GM12878 (cell line): ENCODE results near the gene PPP2R5C. TPM values are rescaled to one million over a fixed set of nuclear protein-coding genes. Genes with fewer than 3 reads are reported as not detected.

Experiments
- ATAC-seq: fragments of 200-7000 bp; cut with Tn5 transposase; 3 replicates; pipeline ENCODE4 v1.9.1; 2020; ENCODE audit warnings: mild to moderate bottlenecking, moderate library complexity
- BruUV-seq: library from RNA; stranded (reverse); fragments of 400-500 nt; replicated peaks from 2 replicates; lab custom pipeline; 2021; lab: Mats Ljungman, UMichigan
- CTCF ChIA-PET: fragments of 300-600 bp; sonication (Branson Sonifier 250); formaldehyde crosslinking; extraction: SDS; loops from one replicate; lab custom pipeline; 2021; ENCODE audit warnings: inconsistent platforms; lab: Yijun Ruan, JAX
- POLR2A ChIA-PET: fragments of 350-600 bp; formaldehyde crosslinking; extraction: SDS; loops from one replicate; lab custom pipeline; 2021; ENCODE audit warnings: inconsistent platforms; lab: Charles Lee
- RAD21 ChIA-PET: fragments of 300-600 bp; sonication (Branson Sonifier 250); formaldehyde crosslinking; loops from one replicate; lab custom pipeline; 2023; ENCODE audit warnings: antibody characterized with exemption; ENCODE audit not compliant: unreplicated experiment; lab: Charles Lee
- SMC1A ChIA-PET: fragments of 300-600 bp; sonication (Branson Sonifier 250); formaldehyde crosslinking; loops from one replicate; lab custom pipeline; 2023; ENCODE audit not compliant: unreplicated experiment, uncharacterized antibody; lab: Charles Lee
- DNase-seq: peaks from one replicate; pipeline ENCODE4 v3.0.0-alpha.2; 2011; ENCODE audit warnings: low read depth, low spot score
- FAIRE-seq: peaks from 3 replicates; lab custom pipeline; 2011; peaks lifted over from hg19 to GRCh38; lab: Jason Lieb, UNC
- H2AFZ ChIP-seq: 2 replicates; pipeline ENCODE4 v1.6.0; 2011; ENCODE audit warnings: low read depth, low read length, control low read depth; ENCODE audit not compliant: control insufficient read depth
- H3K27ac ChIP-seq: 2 replicates; pipeline ENCODE4 v1.5.1; 2011; ENCODE audit warnings: control low read depth; ENCODE audit not compliant: control insufficient read depth, insufficient read depth
- H3K27me3 ChIP-seq, 2 experiments: replicated peaks in 1 of 2; 2 replicates each; pipeline versions ENCODE4 v1.6.0 to v1.6.1; 2011; ENCODE audit warnings: low read length in 1 of 2; ENCODE audit not compliant: control insufficient read depth in 2 of 2, insufficient read depth in 2 of 2
- H3K36me3 ChIP-seq, 2 experiments: 2 replicates each; pipeline ENCODE4 v1.5.1; 2011; ENCODE audit warnings: low read length in 1 of 2; ENCODE audit not compliant: control insufficient read depth in 2 of 2, insufficient read depth in 2 of 2
- H3K4me1 ChIP-seq: 2 replicates; pipeline ENCODE4 v1.6.1; 2011; ENCODE audit warnings: mild to moderate bottlenecking, low read length, moderate library complexity, mixed read lengths; ENCODE audit not compliant: control insufficient read depth, insufficient read depth
- H3K4me2 ChIP-seq: 2 replicates; pipeline ENCODE4 v1.6.0; 2011; ENCODE audit warnings: control low read depth; ENCODE audit not compliant: control insufficient read depth, insufficient read depth
- H3K4me3 ChIP-seq: fragments of 200-600 bp; sonication (generic); 2 replicates; pipeline ENCODE4 v1.5.1; 2016
- H3K79me2 ChIP-seq: 2 replicates; pipeline ENCODE4 v1.6.0; 2011; ENCODE audit warnings: low read length; ENCODE audit not compliant: control insufficient read depth, insufficient read depth
- H3K9ac ChIP-seq: 2 replicates; pipeline ENCODE4 v1.8.0; 2011; ENCODE audit warnings: low read length, control low read depth, mixed read lengths; ENCODE audit not compliant: control insufficient read depth, insufficient read depth
- H3K9me3 ChIP-seq: replicated peaks from 3 replicates; pipeline ENCODE4 v1.5.1; 2011; ENCODE audit warnings: mild to moderate bottlenecking, low read length; ENCODE audit not compliant: control insufficient read depth, insufficient read depth
- H4K20me1 ChIP-seq: 2 replicates; pipeline ENCODE4 v1.6.0; 2011; ENCODE audit not compliant: control insufficient read depth, insufficient read depth
- CBFB ChIP-seq: IDR thresholded peaks from 2 replicates; pipeline ENCODE4 v1.6.1; 2016; ENCODE audit warnings: antibody characterized with exemption, low read depth
- CHD1 ChIP-seq: IDR thresholded peaks from 2 replicates; pipeline ENCODE4 v1.6.1; 2012; ENCODE audit warnings: low read depth, low read length, improper control_type of control experiment
- E2F8 ChIP-seq: fragments of 450-650 bp; IDR thresholded peaks from 2 replicates; pipeline ENCODE4 v1.6.1; 2018; ENCODE audit warnings: mild to moderate bottlenecking, low read depth, moderate library complexity; ENCODE audit not compliant: partially characterized antibody
- ESRRA ChIP-seq: IDR thresholded peaks from 2 replicates; pipeline ENCODE4 v1.6.1; 2012; ENCODE audit warnings: mild to moderate bottlenecking, low read length, improper control_type of control experiment
- HDAC2 ChIP-seq: fragments of 200-600 bp; sonication (generic); IDR thresholded peaks from 2 replicates; pipeline ENCODE4 v1.6.1; 2017
- MTA2 ChIP-seq: fragments of 450-650 bp; IDR thresholded peaks from 2 replicates; pipeline ENCODE4 v1.6.1; 2016; ENCODE audit warnings: low read depth, mild to moderate bottlenecking, moderate library complexity
- MYB ChIP-seq: fragments of 150-350 bp; IDR thresholded peaks from 2 replicates; pipeline ENCODE4 v1.6.1; 2014; ENCODE audit warnings: mild to moderate bottlenecking, low read depth, low read length, borderline replicate concordance
- PML ChIP-seq: IDR thresholded peaks from 2 replicates; pipeline ENCODE4 v1.6.1; 2012; ENCODE audit warnings: low read length, inconsistent platforms
- POLR2A ChIP-seq: IDR thresholded peaks from 2 replicates; pipeline ENCODE4 v1.6.1; 2011; ENCODE audit warnings: low read depth, mild to moderate bottlenecking, low read length
- REST ChIP-seq: IDR thresholded peaks from 2 replicates; pipeline ENCODE4 v1.6.1; 2012; ENCODE audit warnings: mild to moderate bottlenecking, low read depth, low read length
- SIX5 ChIP-seq: IDR thresholded peaks from 2 replicates; pipeline ENCODE4 v1.6.1; 2011; ENCODE audit warnings: mild to moderate bottlenecking, low read depth, low read length, moderate library complexity; ENCODE audit not compliant: severe bottlenecking
- SP1 ChIP-seq: IDR thresholded peaks from one replicate; pipeline ENCODE4 v1.6.1; 2011; ENCODE audit warnings: low read depth, low read length
- SREBF1 ChIP-seq: IDR thresholded peaks from 2 replicates; pipeline ENCODE4 v1.6.1; 2012; ENCODE audit warnings: mild to moderate bottlenecking, low read length
- USF2 ChIP-seq: IDR thresholded peaks from 2 replicates; pipeline ENCODE4 v1.6.1; 2011; ENCODE audit warnings: low read depth, low read length, improper control_type of control experiment, borderline replicate concordance
- YY1 ChIP-seq: IDR thresholded peaks from 2 replicates; pipeline ENCODE4 v1.6.1; 2011; ENCODE audit warnings: low read depth, mild to moderate bottlenecking, low read length
- ZNF217 ChIP-seq: fragments of 450-650 bp; IDR thresholded peaks from 2 replicates; pipeline ENCODE4 v1.6.1; 2017; ENCODE audit warnings: antibody characterized with exemption, mild to moderate bottlenecking
- WGBS: methylation state at CpG from one replicate; pipeline ENCODE4 v1.1.6; 2016; ENCODE audit warnings: low lambda C conversion rate; ENCODE audit not compliant: insufficient replicate concordance, insufficient coverage; ENCODE audit errors: missing lambda C conversion rate; 5-methylcytosine and 5-hydroxymethylcytosine counted together
- in situ Hi-C: fragments of 300-500 bp; cut with MboI; formaldehyde crosslinking; loops from 9 replicates; pipeline ENCODE4 v1.14.3; 2018; ENCODE audit warnings: mixed read lengths
- intact Hi-C: fragments of 100-400 bp; cut with micrococcal nuclease; formaldehyde crosslinking; loops from one replicate; pipeline ENCODE4 v1.14.2; 2022; ENCODE audit not compliant: unreplicated experiment
- polyA plus RNA-seq, 11 experiments: library from polyadenylated mRNA; depleted of rRNA in 4 of 11; unstranded in 6 of 11; stranded (reverse) in 5 of 11; fragments of >200 nt; fragmentation: Nextera tagmentation in 4 of 11; fragmentation: Illumina TruSeq in 1 of 11; extraction: Ambion mirVana in 4 of 11; extraction: Trizol in 1 of 11; gene quantifications; 1 replicate in 1 of 11; 2 replicates in 10 of 11; pipeline versions ENCODE4 v1.2.1 to v1.2.3, GENCODE V29; 2011 to 2016; ENCODE audit warnings: inconsistent platforms in 2 of 11, missing spikeins in 2 of 11, low read depth in 1 of 11
- total RNA-seq, 4 experiments: library from RNA; depleted of rRNA in 3 of 4; stranded (reverse); fragments of >200 nt in 3 of 4; fragmentation: Illumina TruSeq in 1 of 4; extraction: Trizol in 1 of 4; gene quantifications; 2 replicates each; pipeline versions ENCODE4 v1.2.1 to v1.2.3, GENCODE V29; 2013 to 2021

Gene PPP2R5C
- total and polyA plus RNA-seq, 10 of the 15 experiments (the other 5 are each of a cell fraction or from before 2014, with no cell fraction given), result 106 to 199 (median 144) TPM

- no peak for DNase-seq
- Histone ChIP-seq H3K79me2 (no peaks in the 10 kb centered on the region), H3K4me1 (no peaks in the 10 kb centered on the region), H3K36me3 (peaks cover 2 to 4% of the 10 kb centered on the region in 2 experiments; a peak in 2 of 4 replicates), H3K9ac (no peak overlapping the region), H3K4me2 (no peak overlapping the region), H3K27ac (no peak overlapping the region), H3K4me3 (no peak overlapping the region), H3K9me3 (no peaks in the 10 kb centered on the region), H2AFZ (no peak overlapping the region), H3K27me3 (no peaks in the 10 kb centered on the region), H4K20me1 (no peaks in the 10 kb centered on the region)
- BruUV-seq, result no TSS peak
- RAD21 ChIA-PET, result no interaction called here
- POLR2A ChIA-PET, result no interaction called here
- intact Hi-C loops, result no loop called here
- CTCF ChIA-PET, result no interaction called here
- in situ Hi-C loops, result no loop called here
- no peak for FAIRE-seq
- no peak for ATAC-seq
- SMC1A ChIA-PET, result interaction anchor here (1.5 kb wide), 1 partner anchor 152 kb away, joined by 3 read pairs; no protein-coding TSS in a partner anchor
- no peak for TF ChIP-seq ESRRA
- TF ChIP-seq MYB, result no peak
- no peak for TF ChIP-seq SP1
- TF ChIP-seq HDAC2, result no peak
- no peak for TF ChIP-seq YY1
- no peak for TF ChIP-seq USF2
- no peak for TF ChIP-seq MTA2
- TF ChIP-seq REST, result no peak
- no peak for TF ChIP-seq CBFB
- no peak for TF ChIP-seq SIX5
- no peak for TF ChIP-seq CHD1
- TF ChIP-seq POLR2A, result no peak
- no peak for TF ChIP-seq SREBF1
- TF ChIP-seq PML, result no peak
- TF ChIP-seq ZNF217, result no peak
- no peak for TF ChIP-seq E2F8
- 99% methylated on average over 7 of the region's 7 CpGs for WGBS
Observed at GRCh38 chr14:101922866-101923265, 161.4 kb downstream of the PPP2R5C start.
